ENCODE measurements around the gene LBX1. TPM values are rescaled to one million over a fixed set of nuclear protein-coding genes. Genes with fewer than 3 reads are reported as not detected.

LBX1 gene
- total RNA-seq, 1 donor from 2014 or later = not detected

DNA sequence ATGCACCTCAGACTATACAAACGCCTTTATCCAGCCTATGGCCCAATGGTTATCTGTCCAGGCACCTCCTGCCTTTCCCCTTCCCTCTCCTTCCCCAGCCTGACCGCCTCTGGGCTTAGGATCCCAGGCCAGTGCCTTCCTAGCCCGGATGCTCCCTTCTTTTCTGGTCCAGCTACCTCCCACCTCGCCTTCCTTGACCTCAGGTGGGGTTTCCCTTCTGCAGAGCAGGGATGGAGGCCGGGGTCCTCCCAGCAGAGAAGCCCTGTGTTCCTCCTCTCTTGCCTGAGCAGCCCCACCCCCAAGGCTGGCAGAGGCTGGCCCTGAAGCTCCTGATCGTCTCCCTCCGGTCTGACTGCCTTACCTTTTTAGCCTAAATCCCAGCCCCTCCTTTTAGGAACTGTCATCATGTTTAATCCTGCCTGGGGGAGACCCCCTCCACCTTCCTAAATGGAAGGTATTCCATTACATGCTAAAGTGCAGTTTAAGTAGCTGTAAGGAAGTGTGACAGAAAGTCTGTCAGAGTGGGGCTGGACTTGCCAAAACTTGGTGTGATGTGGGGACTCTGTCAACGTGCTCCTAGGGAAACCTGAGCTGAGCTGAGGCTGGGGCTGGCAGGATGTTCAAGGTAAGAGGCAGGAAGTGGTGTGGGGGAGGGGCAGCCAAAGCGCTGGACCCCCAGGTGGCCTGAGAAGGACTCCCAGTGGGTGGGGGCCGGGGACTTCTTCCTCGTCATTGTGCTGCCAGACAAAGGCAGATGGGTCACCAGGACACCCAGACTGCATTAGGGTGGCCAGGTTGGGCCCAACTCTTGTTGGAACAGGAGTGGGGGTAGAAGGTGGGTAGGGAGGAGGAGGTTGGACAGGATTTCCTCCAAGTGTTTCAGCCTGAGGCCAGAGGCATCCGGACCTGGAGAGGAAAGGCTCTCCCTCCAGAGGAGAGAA, 39.5 kb downstream of the LBX1 start:
- H3K36me3 Mint-ChIP-seq (ENCODE audit: low read depth) = no peaks in the 10 kb centered on the region
- peaks cover 13% of the 10 kb centered on the region for H3K27me3 Mint-ChIP-seq
- ATAC-seq (ENCODE audit: low read depth) = no peak
- H3K4me3 Mint-ChIP-seq = no peak overlapping the region
- H3K9me3 Mint-ChIP-seq = no peaks in the 10 kb centered on the region
- intact Hi-C loops (cut with micrococcal nuclease) = no loop called here
- CTCF ChIA-PET = no interaction called here
- H3K27ac Mint-ChIP-seq = no peak overlapping the region
- TF ChIP-seq, protein P1, sequence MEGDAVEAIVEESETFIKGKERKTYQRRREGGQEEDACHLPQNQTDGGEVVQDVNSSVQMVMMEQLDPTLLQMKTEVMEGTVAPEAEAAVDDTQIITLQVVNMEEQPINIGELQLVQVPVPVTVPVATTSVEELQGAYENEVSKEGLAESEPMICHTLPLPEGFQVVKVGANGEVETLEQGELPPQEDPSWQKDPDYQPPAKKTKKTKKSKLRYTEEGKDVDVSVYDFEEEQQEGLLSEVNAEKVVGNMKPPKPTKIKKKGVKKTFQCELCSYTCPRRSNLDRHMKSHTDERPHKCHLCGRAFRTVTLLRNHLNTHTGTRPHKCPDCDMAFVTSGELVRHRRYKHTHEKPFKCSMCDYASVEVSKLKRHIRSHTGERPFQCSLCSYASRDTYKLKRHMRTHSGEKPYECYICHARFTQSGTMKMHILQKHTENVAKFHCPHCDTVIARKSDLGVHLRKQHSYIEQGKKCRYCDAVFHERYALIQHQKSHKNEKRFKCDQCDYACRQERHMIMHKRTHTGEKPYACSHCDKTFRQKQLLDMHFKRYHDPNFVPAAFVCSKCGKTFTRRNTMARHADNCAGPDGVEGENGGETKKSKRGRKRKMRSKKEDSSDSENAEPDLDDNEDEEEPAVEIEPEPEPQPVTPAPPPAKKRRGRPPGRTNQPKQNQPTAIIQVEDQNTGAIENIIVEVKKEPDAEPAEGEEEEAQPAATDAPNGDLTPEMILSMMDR (IDR thresholded peaks at IDR 0.05) = no peak
- no peaks in the 10 kb centered on the region for H3K4me1 Mint-ChIP-seq
- POLR2A ChIA-PET = no interaction called here
- no peak for DNase-seq

- H3K27me3 Mint-ChIP-seq = peaks cover 10% of the 10 kb centered on the region
- H3K4me3 Mint-ChIP-seq = no peak overlapping the region
- no peak for DNase-seq
- H3K36me3 Mint-ChIP-seq (ENCODE audit: low read depth) = no peaks in the 10 kb centered on the region
- H3K27ac Mint-ChIP-seq = no peak overlapping the region
- no peaks in the 10 kb centered on the region for H3K9me3 Mint-ChIP-seq
- TF ChIP-seq, protein P1 (IDR thresholded peaks at IDR 0.05) = no peak
- no peaks in the 10 kb centered on the region for H3K4me1 Mint-ChIP-seq
- no peak for ATAC-seq (ENCODE audit: low read depth)
- intact Hi-C loops (cut with micrococcal nuclease) = no loop called here
- POLR2A ChIA-PET = no interaction called here
- CTCF ChIA-PET = no interaction called here
These were observed 40.3 kb downstream of the LBX1 start for GRCh38 chr10:101188942-101189341.

DNA sequence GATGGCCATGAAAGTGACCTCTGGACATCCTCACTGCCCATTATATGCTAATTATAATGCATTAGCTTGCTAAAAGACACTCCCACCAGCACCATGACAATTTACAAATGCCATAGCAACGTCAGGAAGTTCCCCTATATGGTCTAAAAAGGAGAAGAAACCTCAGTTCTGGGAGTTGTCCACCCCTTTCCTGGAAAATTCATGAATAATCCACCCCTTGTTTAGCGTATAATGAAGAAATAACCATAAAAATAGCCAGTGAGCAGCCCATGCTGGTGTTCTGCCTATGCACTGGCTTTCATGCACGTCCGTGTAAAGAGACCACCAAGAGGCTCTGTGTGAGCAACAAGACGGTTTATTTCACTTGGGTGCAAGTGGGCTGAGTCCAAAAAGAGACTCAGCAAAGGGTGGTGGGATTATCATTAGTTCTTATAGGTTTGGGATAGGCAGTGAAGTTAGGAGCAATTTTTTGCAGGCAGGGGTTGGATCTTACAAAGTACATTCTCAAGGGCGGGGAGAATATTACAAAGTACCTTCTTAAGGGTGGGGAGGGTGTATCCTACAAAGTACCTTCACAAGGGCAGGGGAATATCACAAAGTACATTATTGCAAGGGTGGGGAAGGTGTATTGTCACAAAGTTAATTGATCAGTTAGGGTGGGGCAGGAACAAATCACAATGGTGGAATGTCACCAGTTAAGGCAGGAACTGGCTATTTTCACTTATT, 45.6 kb downstream of the LBX1 start:
- ChIA-PET POLR2A (no interaction called here), CTCF (no interaction called here)
- TF ChIP-seq, protein P1 (IDR thresholded peaks at IDR 0.05) = no peak
- DNase-seq (no peak), ATAC-seq (ENCODE audit: low read depth) (no peak)
- Mint-ChIP-seq H3K4me1 (no peaks in the 10 kb centered on the region), H3K9me3 (no peaks in the 10 kb centered on the region), H3K27me3 (peaks cover 27% of the 10 kb centered on the region), H3K36me3 (ENCODE audit: low read depth) (no peaks in the 10 kb centered on the region), H3K4me3 (no peak overlapping the region), H3K27ac (no peak overlapping the region)
- intact Hi-C loops (cut with micrococcal nuclease) = no loop called here

DNA sequence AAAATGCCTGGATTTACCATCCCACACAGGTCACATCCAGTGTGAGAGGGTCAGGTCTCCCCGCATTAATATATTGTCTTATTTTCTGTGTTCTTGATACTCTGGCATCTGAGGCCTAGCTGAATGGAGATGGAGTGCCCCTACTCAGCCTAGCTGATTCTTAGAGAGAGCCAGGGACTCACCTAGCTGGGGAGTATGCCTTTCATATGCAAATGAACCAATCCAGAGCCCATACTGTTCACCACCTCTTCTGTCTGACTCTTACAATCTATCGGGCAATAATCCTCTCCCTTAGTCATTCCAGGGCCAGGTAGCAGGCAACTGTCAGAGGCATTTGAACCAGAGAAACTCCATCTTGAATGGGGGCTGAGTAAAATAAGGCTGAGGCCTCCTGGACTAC, 46.3 kb downstream of the LBX1 start:
- Mint-ChIP-seq H3K4me1 (no peaks in the 10 kb centered on the region), H3K27me3 (peaks cover 31% of the 10 kb centered on the region), H3K27ac (no peak overlapping the region), H3K36me3 (ENCODE audit: low read depth) (no peaks in the 10 kb centered on the region), H3K4me3 (no peak overlapping the region), H3K9me3 (no peaks in the 10 kb centered on the region)
- intact Hi-C loops (cut with micrococcal nuclease) = no loop called here
- DNase-seq (no peak), ATAC-seq (ENCODE audit: low read depth) (no peak)
- ChIA-PET POLR2A (no interaction called here), CTCF (no interaction called here)
- TF ChIP-seq, protein P1 (IDR thresholded peaks at IDR 0.05) = no peak

Other genes starting within 250 kb of the LBX1 start
- 44.2 and 46.3 TPM in 2 replicates for gene MRPL43, start 242.0 kb downstream of the LBX1 start, total RNA-seq
- gene TWNK, start 241.9 kb downstream of the LBX1 start, total RNA-seq = 19.2 and 20.5 TPM in 2 replicates
- 12.6 and 14.9 TPM in 2 replicates for gene LZTS2, start 229.7 kb downstream of the LBX1 start, total RNA-seq
- 0.11 TPM in 1 of 2 replicates, not detected in the other for gene PDZD7, start 198.3 kb downstream of the LBX1 start, total RNA-seq
- gene SFXN3, start 198.2 kb downstream of the LBX1 start, total RNA-seq = 9.5 and 9.8 TPM in 2 replicates
- 0.58 TPM in 1 of 2 replicates, not detected in the other for gene KAZALD1, start 167.5 kb downstream of the LBX1 start, total RNA-seq
- gene TLX1, start 98.2 kb downstream of the LBX1 start, total RNA-seq = not detected in 2 replicates
- 11.8 and 19.4 TPM in 2 replicates for gene BTRC, start 124.7 kb upstream of the LBX1 start, total RNA-seq

Data from activated B cell treated with CpG ODN at 0.5 μM for 24 hours (primary cell).